Panc1 (cell line): ENCODE data around the gene UNC13C. TPM values are rescaled to one million over a fixed set of nuclear protein-coding genes. Genes with fewer than 3 reads are reported as not detected.

ENCODE experiments used
- ATAC-seq: fragments of 200-7000 bp; cut with Tn5 transposase; 2 replicates; pipeline ENCODE4 v1.9.1; 2020; ENCODE audit warnings: mild to moderate bottlenecking, moderate library complexity
- BruUV-seq: library from RNA; stranded (reverse); fragments of 400-500 nt; replicated peaks from 2 replicates; lab custom pipeline; 2021; lab: Mats Ljungman, UMichigan
- CTCF ChIA-PET: fragments of 300-600 bp; sonication (Branson Sonifier 250); formaldehyde crosslinking; loops from one replicate; lab custom pipeline; 2022; ENCODE audit warnings: antibody characterized with exemption; lab: Charles Lee
- POLR2A ChIA-PET: fragments of 300-600 bp; sonication (Branson Sonifier 250); formaldehyde crosslinking; loops from one replicate; lab custom pipeline; 2022; ENCODE audit warnings: antibody characterized with exemption; lab: Charles Lee
- DNase-seq: peaks from one replicate; pipeline ENCODE4 v3.0.0-alpha.2; 2010; ENCODE audit warnings: low read depth, low spot score
- H3K27ac ChIP-seq: 2 replicates; pipeline ENCODE4 v1.5.1; 2011; ENCODE audit warnings: mild to moderate bottlenecking, low read length, inconsistent platforms
- H3K27me3 ChIP-seq: fragments of 200-500 bp; sonication (Bioruptor generic); 2 replicates; pipeline ENCODE4 v1.6.0; 2014; ENCODE audit warnings: low read length, inconsistent platforms; ENCODE audit not compliant: control insufficient read depth, insufficient read depth
- H3K36me3 ChIP-seq: fragments of 200-500 bp; sonication (Bioruptor generic); 2 replicates; pipeline ENCODE4 v1.5.1; 2014; ENCODE audit warnings: inconsistent platforms, mild to moderate bottlenecking, low read length, moderate library complexity; ENCODE audit not compliant: control insufficient read depth, insufficient read depth
- H3K4me1 ChIP-seq: 2 replicates; pipeline ENCODE4 v1.5.1; 2011; ENCODE audit warnings: inconsistent platforms, mild to moderate bottlenecking, low read length, moderate library complexity; ENCODE audit not compliant: control insufficient read depth, insufficient read depth
- H3K4me3 ChIP-seq, 2 experiments: 2 replicates each; pipeline ENCODE4 v1.5.1; 2011 to 2012; ENCODE audit warnings: low read depth in 2 of 2, low read length in 2 of 2, mild to moderate bottlenecking in 2 of 2, inconsistent platforms in 1 of 2, moderate library complexity in 1 of 2
- H3K9me3 ChIP-seq: fragments of 200-500 bp; sonication (Bioruptor generic); 2 replicates; pipeline ENCODE4 v1.5.1; 2014; ENCODE audit warnings: low read depth, mild to moderate bottlenecking, inconsistent platforms, low read length, moderate library complexity; ENCODE audit not compliant: control insufficient read depth, insufficient read depth
- POLR2AphosphoS5 ChIP-seq: IDR thresholded peaks from 2 replicates; pipeline ENCODE4 v1.6.1; 2012; ENCODE audit warnings: mild to moderate bottlenecking, low read depth, low read length, moderate library complexity
- REST ChIP-seq, 2 experiments: IDR thresholded peaks; 2 replicates each; pipeline ENCODE4 v1.6.1; 2011 to 2012; ENCODE audit warnings: low read depth in 2 of 2, control low read depth in 1 of 2, low read length in 1 of 2, mild to moderate bottlenecking in 1 of 2, moderate library complexity in 1 of 2; ENCODE audit not compliant: insufficient read depth in 1 of 2
- SIN3A ChIP-seq: IDR thresholded peaks from 2 replicates; pipeline ENCODE4 v1.6.1; 2012; ENCODE audit warnings: low read depth, mild to moderate bottlenecking, low read length, moderate library complexity, borderline replicate concordance; ENCODE audit not compliant: insufficient read depth
- TCF7L2 ChIP-seq: IDR thresholded peaks from 2 replicates; pipeline ENCODE4 v1.6.1; 2011; ENCODE audit warnings: mild to moderate bottlenecking, low read depth, low read length, inconsistent platforms
- in situ Hi-C: cut with HindIII; loops from 2 replicates; pipeline ENCODE4 v1.10.0; 2016; ENCODE audit warnings: low sequenced_read_pairs, low pct_unique_long_range_greater_than_20kb
- intact Hi-C: fragments of 100-400 bp; cut with micrococcal nuclease; formaldehyde crosslinking; loops from one replicate; pipeline ENCODE4 v1.10.0; 2022; ENCODE audit not compliant: unreplicated experiment
- total RNA-seq: library from RNA; stranded (reverse); gene quantifications from one replicate; pipeline ENCODE4 v1.2.1, GENCODE V29; 2021; ENCODE audit not compliant: unreplicated experiment
- TF ChIP-seq, protein P1 (sequence below): fragments of 450-650 bp; IDR thresholded peaks from 2 replicates; pipeline ENCODE4 v1.5.1; 2017; ENCODE audit warnings: mild to moderate bottlenecking

Gene UNC13C
- total RNA-seq, 1 experiment from 2014 or later = not detected

GRCh38 chr15:54273928-54274327 is 295.7 kb downstream of the UNC13C start:
- H3K4me3 ChIP-seq = no peak overlapping the region
- ChIA-PET POLR2A (no interaction called here), CTCF (no interaction called here)
- BruUV-seq = no TSS peak
- no peaks in the 10 kb centered on the region for H3K36me3 ChIP-seq
- no peak overlapping the region for H3K27ac ChIP-seq
- no peak for DNase-seq
- intact Hi-C loops = no loop called here
- no peaks in the 10 kb centered on the region for H3K27me3 ChIP-seq
- no peak for ATAC-seq
- TF ChIP-seq TCF7L2 = no peak
- TF ChIP-seq, protein P1, sequence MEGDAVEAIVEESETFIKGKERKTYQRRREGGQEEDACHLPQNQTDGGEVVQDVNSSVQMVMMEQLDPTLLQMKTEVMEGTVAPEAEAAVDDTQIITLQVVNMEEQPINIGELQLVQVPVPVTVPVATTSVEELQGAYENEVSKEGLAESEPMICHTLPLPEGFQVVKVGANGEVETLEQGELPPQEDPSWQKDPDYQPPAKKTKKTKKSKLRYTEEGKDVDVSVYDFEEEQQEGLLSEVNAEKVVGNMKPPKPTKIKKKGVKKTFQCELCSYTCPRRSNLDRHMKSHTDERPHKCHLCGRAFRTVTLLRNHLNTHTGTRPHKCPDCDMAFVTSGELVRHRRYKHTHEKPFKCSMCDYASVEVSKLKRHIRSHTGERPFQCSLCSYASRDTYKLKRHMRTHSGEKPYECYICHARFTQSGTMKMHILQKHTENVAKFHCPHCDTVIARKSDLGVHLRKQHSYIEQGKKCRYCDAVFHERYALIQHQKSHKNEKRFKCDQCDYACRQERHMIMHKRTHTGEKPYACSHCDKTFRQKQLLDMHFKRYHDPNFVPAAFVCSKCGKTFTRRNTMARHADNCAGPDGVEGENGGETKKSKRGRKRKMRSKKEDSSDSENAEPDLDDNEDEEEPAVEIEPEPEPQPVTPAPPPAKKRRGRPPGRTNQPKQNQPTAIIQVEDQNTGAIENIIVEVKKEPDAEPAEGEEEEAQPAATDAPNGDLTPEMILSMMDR = peak; percentile 28
- TF ChIP-seq POLR2AphosphoS5 = no peak
- no peak for TF ChIP-seq SIN3A
- TF ChIP-seq REST (IDR thresholded peaks at IDR 0.05; ENCODE audit: insufficient read depth in 1 of 2, low read depth in 2 of 2, low read length in 1 of 2) = no peak
- in situ Hi-C loops = no loop called here
- no peaks in the 10 kb centered on the region for H3K4me1 ChIP-seq
- H3K9me3 ChIP-seq = no peaks in the 10 kb centered on the region

DNA sequence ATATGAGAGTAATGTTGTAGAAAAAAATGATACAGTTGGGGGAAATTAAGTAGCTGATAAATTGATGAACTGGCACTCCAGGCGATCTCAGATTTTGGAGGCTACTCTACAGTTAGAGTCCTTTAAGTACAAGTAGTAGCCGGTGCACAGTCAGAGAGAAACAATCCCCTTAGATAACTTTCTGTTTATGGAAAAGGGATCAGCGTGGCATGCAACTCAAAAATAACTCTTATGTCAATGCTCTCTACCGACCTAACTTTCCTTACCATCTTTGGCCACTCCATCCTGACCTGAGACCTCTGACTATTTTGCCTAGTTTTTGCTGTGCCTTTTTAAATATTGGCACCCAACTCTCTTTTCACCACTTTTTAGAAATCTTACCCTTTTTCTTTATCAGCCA is 299.6 kb downstream of the UNC13C start:
- no peaks in the 10 kb centered on the region for H3K27me3 ChIP-seq
- H3K36me3 ChIP-seq = no peaks in the 10 kb centered on the region
- H3K4me1 ChIP-seq = no peaks in the 10 kb centered on the region
- ATAC-seq = no peak
- no TSS peak for BruUV-seq
- ChIA-PET POLR2A (no interaction called here), CTCF (no interaction called here)
- H3K4me3 ChIP-seq = no peak overlapping the region
- DNase-seq = no peak
- no peak for TF ChIP-seq TCF7L2
- TF ChIP-seq, protein P1 = no peak
- TF ChIP-seq SIN3A = no peak
- no peak for TF ChIP-seq REST (IDR thresholded peaks at IDR 0.05; ENCODE audit: insufficient read depth in 1 of 2, low read depth in 2 of 2, low read length in 1 of 2)
- TF ChIP-seq POLR2AphosphoS5 = no peak
- no peaks in the 10 kb centered on the region for H3K9me3 ChIP-seq
- intact Hi-C loops = no loop called here
- in situ Hi-C loops = no loop called here
- H3K27ac ChIP-seq = no peak overlapping the region
